T-cell (primary cell): ENCODE data around the gene FAM53B. TPM values are rescaled to one million over a fixed set of nuclear protein-coding genes. Genes with fewer than 3 reads are reported as not detected.
A peak's percentile ranks its signal among the peaks of the same experiment; 100 is the strongest.

Experiments
- ATAC-seq, 4 experiments: fragments of 200-7000 bp in 3 of 4; fragments of 150-1000 bp in 1 of 4; cut with Tn5 transposase; replicated peaks in 1 of 4; 1 replicate in 3 of 4; 2 replicates in 1 of 4; pipeline ENCODE4 v1.10.0; 2021; ENCODE audit warnings: moderate library complexity in 3 of 4, mild to moderate bottlenecking in 2 of 4, moderate number of reproducible peaks in 1 of 4
- CTCF ChIA-PET, 2 donors: fragments of 300-600 bp; sonication (Branson Sonifier 250); formaldehyde crosslinking; loops; one replicate each; lab custom pipeline; 2022; ENCODE audit warnings: antibody characterized with exemption in 2 of 2; lab: Charles Lee
- POLR2A ChIA-PET, 2 donors: fragments of 300-600 bp; sonication (Branson Sonifier 250); formaldehyde crosslinking; loops; one replicate each; lab custom pipeline; 2022; ENCODE audit warnings: antibody characterized with exemption in 2 of 2; lab: Charles Lee
- DNase-seq, 35 experiments: peaks; one replicate each; pipeline versions ENCODE4 v3.0.0 to v3.0.0-alpha.2; 2013 to 2023
- H3K27ac ChIP-seq: one replicate; pipeline ENCODE4 v1.5.1; 2013; ENCODE audit warnings: low read length
- H3K27me3 ChIP-seq, 2 experiments: replicated peaks in 1 of 2; 1 replicate in 1 of 2; 2 replicates in 1 of 2; pipeline versions ENCODE4 v1.6.1 to v1.7.0; 2013; ENCODE audit warnings: low read length in 1 of 2, mixed read lengths in 1 of 2; ENCODE audit not compliant: control insufficient read depth in 2 of 2, insufficient read depth in 2 of 2; ENCODE audit errors: extremely low read depth in 1 of 2
- H3K36me3 ChIP-seq, 2 donors: 1 replicate in 1 of 2; 2 replicates in 1 of 2; pipeline versions ENCODE4 v1.6.1 to v1.7.0; 2013; ENCODE audit warnings: low read length in 1 of 2; ENCODE audit not compliant: control insufficient read depth in 2 of 2, insufficient read depth in 1 of 2; ENCODE audit errors: extremely low read depth in 1 of 2
- H3K4me1 ChIP-seq, 2 experiments: 1 replicate in 1 of 2; 2 replicates in 1 of 2; pipeline versions ENCODE4 v1.6.1 to v1.7.0; 2013; ENCODE audit warnings: low read length in 2 of 2, mixed read lengths in 1 of 2; ENCODE audit not compliant: insufficient read depth in 2 of 2, control insufficient read depth in 1 of 2; ENCODE audit errors: extremely low read depth in 1 of 2
- H3K4me3 ChIP-seq, 2 donors: 1 replicate in 1 of 2; 2 replicates in 1 of 2; pipeline versions ENCODE4 v1.5.1 to v1.7.0; 2013; ENCODE audit warnings: mild to moderate bottlenecking in 2 of 2, low read length in 1 of 2, moderate library complexity in 1 of 2; ENCODE audit not compliant: control insufficient read depth in 1 of 2; ENCODE audit errors: extremely low read depth in 1 of 2
- H3K9me3 ChIP-seq: 2 replicates; pipeline ENCODE4 v1.7.0; 2013
- H3K27ac Mint-ChIP-seq, 2 donors: one replicate each; pipeline ENCODE4 v1.8.0; 2020 to 2021; ENCODE audit warnings: mild to moderate bottlenecking in 2 of 2, mixed read lengths in 2 of 2
- H3K27me3 Mint-ChIP-seq, 2 donors: one replicate each; pipeline ENCODE4 v1.8.0; 2021 to 2022; ENCODE audit warnings: mixed read lengths in 2 of 2
- H3K36me3 Mint-ChIP-seq: one replicate; pipeline ENCODE4 v1.8.0; 2021; ENCODE audit warnings: mixed read lengths
- H3K4me1 Mint-ChIP-seq, 3 donors: one replicate each; pipeline ENCODE4 v1.8.0; 2020 to 2022; ENCODE audit warnings: mixed read lengths in 3 of 3, mild to moderate bottlenecking in 1 of 3
- H3K4me3 Mint-ChIP-seq, 3 donors: one replicate each; pipeline ENCODE4 v1.8.0; 2020 to 2022; ENCODE audit warnings: mild to moderate bottlenecking in 3 of 3, mixed read lengths in 3 of 3, moderate library complexity in 3 of 3
- H3K9me3 Mint-ChIP-seq, 3 donors: one replicate each; pipeline ENCODE4 v1.8.0; 2020 to 2022; ENCODE audit warnings: mixed read lengths in 3 of 3
- WGBS: methylation state at CpG from one replicate; pipeline ENCODE4 v1.1.5; 2013; ENCODE audit warnings: missing lambda C conversion rate; ENCODE audit not compliant: insufficient coverage; 5-methylcytosine and 5-hydroxymethylcytosine counted together
- total RNA-seq, 35 experiments: library from RNA in 6 of 35; stranded (reverse) in 6 of 35; fragments of 120-200 nt in 1 of 35; gene quantifications; one replicate each; pipeline versions ENCODE4 v1.2.1 to v1.2.4 and lab custom pipeline; 2013 to 2026

FAM53B gene
- total RNA-seq, 5 donors from 2014 or later (not counting 1 experiment from before 2014, with no cell fraction given): 39.3 to 86.5 (median 52.3) TPM

DNA sequence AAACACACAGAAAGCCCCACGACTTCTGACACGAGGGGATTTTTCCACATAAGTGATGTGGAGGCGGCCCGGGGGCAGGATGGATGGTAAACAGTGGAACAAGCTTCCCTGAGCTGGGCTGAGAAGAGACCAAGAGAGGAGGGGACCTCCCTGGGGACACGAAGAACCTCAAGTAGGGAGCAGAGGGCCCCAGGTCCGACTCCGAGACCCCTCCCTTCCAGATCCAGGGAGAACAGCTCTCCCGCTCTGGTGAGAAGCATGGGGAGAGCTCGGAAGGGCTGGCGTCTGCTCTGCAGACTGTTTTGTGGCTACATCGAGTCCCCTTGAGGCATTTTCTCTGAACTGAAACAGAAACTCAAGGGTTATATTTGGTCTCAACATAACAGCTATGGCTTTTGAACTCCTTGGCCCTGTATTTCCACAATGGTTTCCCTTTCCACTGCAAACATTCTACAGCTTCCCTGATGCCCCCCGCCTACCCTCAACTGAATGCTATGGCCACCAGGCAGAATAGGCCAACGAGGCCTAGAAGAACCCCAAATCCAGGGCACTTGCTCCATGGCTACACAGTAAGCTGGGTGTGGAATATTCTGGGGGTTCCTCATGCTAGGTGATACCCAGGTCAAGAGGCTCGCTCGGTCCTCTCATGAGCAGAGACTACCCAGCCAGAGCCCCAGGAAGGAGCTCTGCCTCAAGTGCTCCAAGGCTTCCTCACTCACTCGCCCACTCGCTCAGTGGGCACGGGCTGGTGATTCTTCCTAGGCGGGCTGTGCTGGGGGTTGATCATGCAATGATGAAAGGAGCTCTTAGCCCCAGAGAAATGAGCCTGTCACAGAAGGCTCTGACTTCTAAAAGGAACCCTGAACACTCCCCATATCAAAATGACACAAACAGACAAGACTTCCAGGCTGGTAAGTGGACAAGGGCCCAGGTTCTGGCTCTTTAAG is 47.5 kb downstream of the FAM53B start:
- peak in 2 of 35 experiments; percentile 28 to 70 for DNase-seq
- H3K4me3 ChIP-seq: peak overlapping the region; percentile 7 to 31
- CTCF ChIA-PET: interaction anchor here (0.7 to 3.0 kb wide), 15 partner anchors 8 to 156 kb away, joined by 3 to 17 read pairs (median 3); no protein-coding TSS in a partner anchor
- no peaks in the 10 kb centered on the region for H3K9me3 ChIP-seq
- Mint-ChIP-seq H3K9me3 (no peaks in the 10 kb centered on the region), H3K4me1 (peaks cover 83 to 93% (median 87%) of the 10 kb centered on the region in 3 donors), H3K4me3 (peak overlapping the region; percentile 57 to 80 (median 63)), H3K36me3 (peaks cover 22% of the 10 kb centered on the region), H3K27ac (peak overlapping the region; percentile 99 to 100), H3K27me3 (no peaks in the 10 kb centered on the region)
- H3K4me1 ChIP-seq: peaks cover 40 to 98% of the 10 kb centered on the region in 2 experiments
- peak; percentile 70 to 79 (median 74) for ATAC-seq
- no peaks in the 10 kb centered on the region for H3K27me3 ChIP-seq
- WGBS: 6% methylated on average over 4 of the region's 19 CpGs
- H3K36me3 ChIP-seq: peaks cover 11 to 56% of the 10 kb centered on the region in 2 donors
- POLR2A ChIA-PET: interaction anchor here (1.0 to 1.3 kb wide), 5 partner anchors 9 to 26 kb away, joined by 3 to 4 read pairs (median 3); no protein-coding TSS in a partner anchor
- peak overlapping the region; percentile 90 for H3K27ac ChIP-seq

DNA sequence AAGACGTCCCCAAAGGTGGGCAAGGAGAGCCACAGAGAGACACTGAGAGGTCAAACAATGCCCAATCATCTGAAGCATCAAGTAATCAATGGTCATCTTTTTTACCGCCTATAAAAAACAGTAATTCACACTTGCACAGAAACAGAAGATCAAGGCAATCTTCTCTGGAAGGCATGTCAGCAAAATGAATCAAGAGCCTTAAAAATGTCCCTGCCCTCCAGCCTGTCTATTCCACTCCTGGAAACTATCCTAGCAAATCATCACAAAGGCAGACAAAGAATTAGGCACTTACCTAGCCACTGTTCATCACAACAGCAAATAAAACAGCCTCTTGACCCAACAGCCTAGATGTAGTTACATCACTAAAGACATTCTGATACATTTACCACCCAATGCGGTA is 48.9 kb downstream of the FAM53B start:
- Mint-ChIP-seq H3K4me3 (peak overlapping the region in 2 of 3 donors; percentile 35 to 80), H3K36me3 (peaks cover 26% of the 10 kb centered on the region), H3K27ac (peak overlapping the region; percentile 99 to 100), H3K9me3 (no peaks in the 10 kb centered on the region), H3K4me1 (peaks cover 73 to 89% (median 80%) of the 10 kb centered on the region in 3 donors), H3K27me3 (no peaks in the 10 kb centered on the region)
- ChIA-PET CTCF (interaction anchor here in 1 of 2 donors (1.7 to 3.0 kb wide), 2 partner anchors 23 to 48 kb away, joined by 5 to 17 read pairs; no protein-coding TSS in a partner anchor), POLR2A (no interaction called here)
- WGBS: 77% methylated on average over 2 of the region's 3 CpGs
- Histone ChIP-seq H3K36me3 (peaks cover 7 to 49% of the 10 kb centered on the region in 2 donors), H3K4me1 (peaks cover 31 to 96% of the 10 kb centered on the region in 2 experiments), H3K27me3 (no peaks in the 10 kb centered on the region), H3K9me3 (no peaks in the 10 kb centered on the region), H3K27ac (peak overlapping the region; percentile 90), H3K4me3 (no peak overlapping the region)
- DNase-seq: no peak
- ATAC-seq: no peak

DNA sequence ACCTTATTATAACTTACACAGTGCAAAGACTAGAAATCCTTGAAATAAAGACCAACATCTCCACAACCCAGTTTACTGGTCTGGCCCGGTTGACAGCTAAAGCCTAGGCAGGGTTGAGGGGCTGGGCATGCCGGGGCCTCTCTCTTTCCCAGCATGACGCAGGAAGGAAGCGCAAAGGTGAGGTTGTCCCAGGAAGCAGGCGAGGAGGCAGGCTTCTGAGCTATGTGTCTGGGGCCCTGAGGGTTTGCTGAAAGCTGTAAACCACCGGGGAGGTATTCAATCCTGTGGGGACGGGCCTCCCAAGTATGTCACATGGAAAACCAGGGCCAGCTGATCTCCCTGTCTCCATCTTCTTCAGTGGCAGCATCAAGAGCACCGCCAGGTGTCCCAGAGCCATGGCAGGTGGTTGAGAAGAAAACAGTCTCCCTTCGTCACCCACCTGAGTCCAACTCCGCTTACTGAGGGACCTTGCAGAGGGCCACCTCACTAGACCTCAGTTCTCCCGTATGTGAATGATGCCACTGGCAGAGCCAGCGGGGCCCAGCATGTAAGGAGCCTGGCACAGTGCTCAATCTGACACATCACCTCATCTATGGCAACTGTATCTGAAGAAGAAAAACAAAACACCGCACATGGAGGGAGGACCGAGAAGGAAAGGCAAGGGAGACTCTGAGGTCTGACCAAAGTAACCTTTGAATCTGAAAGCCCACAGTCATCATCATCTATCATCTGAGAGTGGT is 49.5 kb downstream of the FAM53B start:
- H3K36me3 Mint-ChIP-seq: peaks cover 26% of the 10 kb centered on the region
- no peak for ATAC-seq
- 65% methylated on average over 9 of the region's 14 CpGs for WGBS
- DNase-seq: peak in 1 of 35 experiments; percentile 50
- H3K27me3 Mint-ChIP-seq: no peaks in the 10 kb centered on the region
- peak overlapping the region in 2 of 3 donors; percentile 35 to 80 for H3K4me3 Mint-ChIP-seq
- ChIA-PET POLR2A (no interaction called here), CTCF (interaction anchor here in 1 of 2 donors (1.9 kb wide), 1 partner anchor 24 kb away, joined by 8 read pairs; no protein-coding TSS in a partner anchor)
- Histone ChIP-seq H3K27me3 (no peaks in the 10 kb centered on the region), H3K9me3 (no peaks in the 10 kb centered on the region), H3K4me3 (no peak overlapping the region), H3K4me1 (peaks cover 31 to 96% of the 10 kb centered on the region in 2 experiments), H3K27ac (peak overlapping the region; percentile 90), H3K36me3 (peaks cover 3 to 51% of the 10 kb centered on the region in 2 donors)
- peak overlapping the region; percentile 99 to 100 for H3K27ac Mint-ChIP-seq
- peaks cover 68 to 89% (median 80%) of the 10 kb centered on the region in 3 donors for H3K4me1 Mint-ChIP-seq
- no peaks in the 10 kb centered on the region for H3K9me3 Mint-ChIP-seq

DNA sequence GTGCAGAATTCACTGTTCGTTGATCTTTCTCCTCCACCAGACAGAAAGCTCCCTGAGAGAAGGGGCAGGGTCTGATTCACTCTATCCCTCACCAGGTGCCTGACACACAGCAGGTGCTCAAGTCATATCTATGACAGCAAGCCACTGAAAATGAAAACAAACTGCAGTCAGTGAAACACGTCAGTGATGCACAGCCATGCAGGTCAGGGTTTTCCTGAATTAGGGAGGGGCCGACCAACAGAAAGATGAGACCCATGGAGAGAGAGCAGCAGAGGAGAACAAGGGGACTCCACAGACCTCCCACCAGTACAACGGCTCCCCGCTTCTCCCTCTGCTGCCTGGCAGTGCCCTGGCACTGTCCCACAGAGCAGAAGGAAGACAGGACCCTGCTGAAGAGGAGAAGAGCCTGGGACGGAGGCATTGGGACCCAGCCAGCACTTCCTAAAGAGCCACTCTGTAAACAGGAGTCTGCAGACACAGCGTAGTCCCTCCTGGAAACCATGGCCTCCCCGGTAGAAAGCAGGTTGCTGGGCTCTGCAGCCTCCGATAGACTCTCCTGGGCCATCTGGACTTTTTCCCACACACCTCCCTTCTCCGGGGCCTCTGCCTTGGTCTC is 50.3 kb downstream of the FAM53B start:
- H3K27me3 ChIP-seq: no peaks in the 10 kb centered on the region
- Mint-ChIP-seq H3K4me3 (peak overlapping the region in 1 of 3 donors; percentile 80), H3K27me3 (no peaks in the 10 kb centered on the region), H3K36me3 (peaks cover 32% of the 10 kb centered on the region), H3K27ac (peak overlapping the region; percentile 99 to 100), H3K9me3 (no peaks in the 10 kb centered on the region), H3K4me1 (peaks cover 68 to 89% (median 80%) of the 10 kb centered on the region in 3 donors)
- peak overlapping the region; percentile 90 for H3K27ac ChIP-seq
- H3K4me1 ChIP-seq: peaks cover 31 to 96% of the 10 kb centered on the region in 2 experiments
- ChIA-PET CTCF (interaction anchor here in 1 of 2 donors (1.8 to 1.9 kb wide), 2 partner anchors 25 to 47 kb away, joined by 6 to 8 read pairs; no protein-coding TSS in a partner anchor), POLR2A (no interaction called here)
- no peaks in the 10 kb centered on the region for H3K9me3 ChIP-seq
- 70% methylated on average over 10 of the region's 10 CpGs for WGBS
- H3K36me3 ChIP-seq: peaks cover 3 to 55% of the 10 kb centered on the region in 2 donors
- peak in 1 of 4 experiments; percentile 19 for ATAC-seq
- H3K4me3 ChIP-seq: no peak overlapping the region
- peak in 1 of 35 experiments; percentile 57 for DNase-seq

DNA sequence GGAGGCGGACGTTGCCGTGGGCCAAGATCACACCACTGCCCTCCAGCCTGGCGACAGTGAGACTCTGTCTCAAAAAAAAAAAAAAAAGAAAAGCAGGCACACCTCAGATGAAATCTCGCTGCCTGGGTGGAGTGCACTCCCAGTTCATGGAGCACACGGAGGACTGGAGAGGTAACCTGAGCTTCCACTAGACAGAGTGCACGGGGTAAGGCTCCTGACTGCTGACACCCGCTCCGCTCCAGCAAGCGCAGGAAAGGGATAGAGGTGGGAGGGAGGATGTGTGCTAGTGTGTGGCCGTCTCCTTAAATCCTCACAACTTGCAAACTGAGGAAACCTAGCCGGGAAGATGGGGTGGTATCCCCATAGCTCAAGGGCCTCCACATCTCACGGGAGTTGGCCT is 50.8 kb downstream of the FAM53B start:
- Histone ChIP-seq H3K9me3 (no peaks in the 10 kb centered on the region), H3K27me3 (no peaks in the 10 kb centered on the region), H3K4me3 (no peak overlapping the region), H3K4me1 (peaks cover 31 to 96% of the 10 kb centered on the region in 2 experiments), H3K36me3 (peaks cover 3 to 55% of the 10 kb centered on the region in 2 donors), H3K27ac (peak overlapping the region; percentile 90)
- ATAC-seq (no peak), DNase-seq (no peak)
- WGBS: 91% methylated on average over 9 of the region's 13 CpGs
- POLR2A ChIA-PET: no interaction called here
- CTCF ChIA-PET: interaction anchor here in 1 of 2 donors (1.8 to 1.9 kb wide), 2 partner anchors 25 to 48 kb away, joined by 6 to 8 read pairs; no protein-coding TSS in a partner anchor
- H3K4me3 Mint-ChIP-seq: no peak overlapping the region
- H3K36me3 Mint-ChIP-seq: peaks cover 31% of the 10 kb centered on the region
- H3K4me1 Mint-ChIP-seq: peaks cover 68 to 89% (median 80%) of the 10 kb centered on the region in 3 donors
- H3K27me3 Mint-ChIP-seq: no peaks in the 10 kb centered on the region
- peak overlapping the region; percentile 99 to 100 for H3K27ac Mint-ChIP-seq
- H3K9me3 Mint-ChIP-seq: no peaks in the 10 kb centered on the region
